Suprapubic skin (tissue), 4 donors: ENCODE data around the gene DGLUCY.
A peak's percentile ranks its signal among the peaks of the same experiment; 100 is the strongest.

ENCODE experiments used
- CTCF ChIP-seq, 2 donors: fragments of 200-600 bp in 1 of 2; fragments of 450-650 bp in 1 of 2; sonication (generic) in 1 of 2; IDR thresholded peaks; one replicate each; pipeline ENCODE4 v1.5.1; 2016 to 2019; ENCODE audit warnings: antibody characterized with exemption in 2 of 2, mild to moderate bottlenecking in 1 of 2, moderate library complexity in 1 of 2
- EP300 ChIP-seq: sonication (generic); formaldehyde crosslinking; IDR thresholded peaks from one replicate; pipeline ENCODE4 v1.6.1; 2017; ENCODE audit warnings: antibody characterized with exemption
- POLR2A ChIP-seq, 2 donors: fragments of 450-650 bp; IDR thresholded peaks; one replicate each; pipeline ENCODE4 v1.6.1; 2017; ENCODE audit warnings: antibody characterized with exemption in 2 of 2, mild to moderate bottlenecking in 2 of 2, moderate library complexity in 2 of 2
- POLR2AphosphoS5 ChIP-seq, 3 donors: sonication (generic); formaldehyde crosslinking; IDR thresholded peaks; one replicate each; pipeline ENCODE4 v1.6.1; 2017; ENCODE audit warnings: antibody characterized with exemption in 3 of 3

- peak in 1 of 2 donors; percentile 23 for TF ChIP-seq CTCF (IDR thresholded peaks at IDR 0.05)
- no peak for TF ChIP-seq POLR2A (IDR thresholded peaks at IDR 0.05)
- no peak for TF ChIP-seq POLR2AphosphoS5 (IDR thresholded peaks at IDR 0.05)
- TF ChIP-seq EP300 = no peak
Observed at GRCh38 chr14:91138511-91139359, 24.9 kb downstream of the DGLUCY start.
